GM19025 (cell line): ENCODE data around the gene IQCF2.
"Not testable (repeated sequence)": the region's sequence is repeated elsewhere in the genome, so short reads cannot be mapped to it uniquely, and the experiment has no call there.

Experiments used
- ATAC-seq: cut with Tn5 transposase; IDR thresholded peaks from one replicate; pipeline ENCODE4 v1.9.1; 2021; ENCODE audit warnings: mild to moderate bottlenecking, low read depth, moderate library complexity; ENCODE audit not compliant: unreplicated experiment

Gene IQCF2

DNA sequence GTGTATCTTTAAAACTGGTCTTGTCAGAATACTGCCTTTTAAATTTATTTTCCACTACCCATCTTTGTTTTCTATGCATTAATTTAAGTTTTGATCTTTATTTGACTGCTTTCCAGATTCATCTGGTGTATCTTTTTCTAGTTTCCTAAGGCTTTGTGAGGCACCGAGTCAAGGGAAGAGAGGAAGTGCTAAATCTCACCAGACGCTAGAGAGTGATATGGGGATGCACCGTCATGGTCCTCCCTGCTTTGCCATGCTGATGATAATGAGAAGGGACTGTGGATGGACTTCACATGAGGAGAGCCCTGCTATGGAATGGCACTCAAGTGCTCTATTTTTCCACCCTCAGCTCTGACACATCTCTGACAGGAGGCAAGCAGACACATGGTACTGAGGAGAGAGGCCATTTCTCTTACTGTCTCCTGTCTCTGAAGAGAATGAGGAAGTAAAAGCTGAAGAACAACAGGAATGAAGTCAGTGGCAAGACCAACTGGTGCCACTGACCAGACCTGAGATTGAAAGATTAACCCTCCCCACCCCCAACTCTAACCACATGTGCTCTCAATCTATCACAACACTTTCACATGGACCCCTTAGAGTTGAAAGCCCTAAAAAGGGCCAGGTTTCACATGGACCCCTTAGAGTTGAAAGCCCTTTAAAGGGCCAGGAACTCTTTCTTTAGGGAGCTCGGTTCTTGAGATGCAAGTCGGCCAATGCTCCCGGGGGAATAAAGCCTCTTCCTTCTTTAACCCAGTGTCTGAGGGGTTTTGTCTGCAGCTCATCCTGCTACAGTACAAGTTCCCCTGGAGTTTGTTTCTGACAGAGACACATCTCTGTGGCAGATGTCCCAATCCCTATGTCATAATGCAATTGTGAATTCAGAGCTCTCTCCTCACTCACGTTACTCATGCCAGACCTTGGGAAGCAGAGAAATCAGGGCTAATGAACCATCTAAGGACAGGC, at the start of gene IQCF2:
Gene IQCF2 (plus strand): TSS at position 913 of the 963 bp plus-strand sequence. CDS start 52 bp downstream, outside the sequence.
- no peak for ATAC-seq

DNA sequence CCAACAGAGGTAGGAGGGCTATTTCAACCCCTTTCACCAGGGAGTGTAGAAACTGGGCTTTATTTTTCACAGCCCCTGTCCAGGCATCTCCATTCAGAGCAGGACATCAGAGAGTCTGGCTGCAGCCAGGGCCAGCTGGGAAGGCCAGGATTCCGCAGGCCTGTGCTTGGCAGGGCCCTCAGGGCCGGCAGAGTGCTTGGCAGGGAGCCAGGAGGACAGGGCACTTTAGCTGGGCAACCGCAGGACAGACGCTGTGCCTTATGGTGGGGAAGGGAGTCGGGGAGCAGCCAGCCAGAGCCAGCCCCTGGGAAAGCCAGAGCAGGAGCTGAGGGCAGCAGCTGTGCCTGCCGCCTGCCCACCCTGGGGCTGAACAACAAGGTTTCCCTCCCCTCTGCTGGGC, 47.9 kb upstream of the IQCF2 start:
- ATAC-seq = no peak

DNA sequence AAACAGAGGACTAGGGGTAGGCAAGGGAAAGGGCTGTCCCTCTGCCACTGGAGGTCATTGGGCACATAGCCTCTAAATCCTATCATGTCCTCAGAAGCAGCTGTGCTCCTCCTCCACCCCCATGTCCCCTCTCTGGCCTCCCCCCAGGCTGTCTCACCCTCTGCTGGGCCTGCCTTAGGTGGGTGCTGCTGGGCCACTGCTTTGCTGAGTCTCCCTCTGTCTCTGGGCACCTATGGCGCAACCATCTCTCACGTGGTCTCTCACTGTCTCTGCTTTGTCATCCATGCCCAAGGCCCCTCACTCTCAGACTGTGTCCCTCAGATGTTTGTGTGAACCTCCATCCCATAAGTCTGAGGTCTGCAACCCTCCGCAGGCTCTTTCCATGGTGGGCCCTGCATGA, 47.4 kb upstream of the IQCF2 start:
- ATAC-seq = no peak

DNA sequence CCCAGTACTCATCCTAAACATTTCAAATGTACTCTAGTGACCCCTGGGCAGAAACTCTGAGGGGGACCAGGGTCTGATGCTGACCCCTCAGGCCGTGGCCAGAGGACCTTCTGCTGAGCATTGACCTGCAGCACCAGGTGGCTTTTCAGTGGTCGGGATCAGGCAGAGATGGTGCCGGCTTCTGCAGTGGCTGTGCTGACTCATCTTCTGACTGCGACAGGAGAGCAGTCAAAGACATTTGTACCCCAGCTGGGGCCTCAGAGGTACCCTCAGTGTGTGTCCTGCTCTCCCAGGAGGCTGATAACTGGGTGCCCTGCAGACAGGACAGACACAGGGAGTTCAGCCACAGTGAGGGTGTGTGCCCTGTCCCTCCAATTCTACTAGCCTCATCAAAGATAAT, 45.8 kb upstream of the IQCF2 start:
- ATAC-seq = no peak

DNA sequence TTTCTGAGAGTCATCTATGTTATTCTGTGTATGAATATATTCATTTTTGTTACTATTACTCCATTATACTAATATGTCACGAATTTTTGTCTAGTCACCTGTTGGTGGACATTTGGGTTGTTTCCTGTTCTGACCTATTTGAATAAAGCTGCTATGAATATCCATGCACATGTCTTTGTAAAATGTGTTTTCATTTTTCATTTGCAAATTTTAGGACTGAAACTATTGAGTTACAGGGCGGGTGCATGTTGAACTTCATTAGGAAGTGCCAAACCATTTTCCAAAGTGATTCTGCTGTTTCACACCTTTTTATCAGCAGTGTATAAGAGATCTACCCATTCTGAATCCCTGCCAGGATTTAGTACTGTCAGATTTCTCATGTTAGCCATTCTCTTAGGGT, 44.7 kb upstream of the IQCF2 start:
- ATAC-seq = no peak

DNA sequence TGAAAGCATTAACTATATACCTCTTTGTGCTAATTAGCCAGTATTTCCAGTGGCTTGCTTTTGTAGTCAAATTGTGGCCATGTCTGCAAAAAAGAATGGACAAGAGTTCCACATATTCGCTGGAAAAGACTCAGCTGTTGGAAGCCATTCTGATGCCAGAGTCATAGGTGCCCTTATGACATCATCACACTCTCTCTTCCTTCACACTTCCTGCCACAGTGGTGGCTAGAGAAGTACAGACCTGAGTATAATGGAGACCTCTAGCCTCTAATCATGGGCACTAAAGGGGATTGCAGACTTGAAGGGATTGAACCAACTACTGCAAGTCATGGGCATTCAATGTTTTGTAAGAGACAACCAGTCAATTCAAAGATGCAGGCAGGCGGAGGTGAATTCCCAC, 44.0 kb upstream of the IQCF2 start:
- ATAC-seq = no peak

DNA sequence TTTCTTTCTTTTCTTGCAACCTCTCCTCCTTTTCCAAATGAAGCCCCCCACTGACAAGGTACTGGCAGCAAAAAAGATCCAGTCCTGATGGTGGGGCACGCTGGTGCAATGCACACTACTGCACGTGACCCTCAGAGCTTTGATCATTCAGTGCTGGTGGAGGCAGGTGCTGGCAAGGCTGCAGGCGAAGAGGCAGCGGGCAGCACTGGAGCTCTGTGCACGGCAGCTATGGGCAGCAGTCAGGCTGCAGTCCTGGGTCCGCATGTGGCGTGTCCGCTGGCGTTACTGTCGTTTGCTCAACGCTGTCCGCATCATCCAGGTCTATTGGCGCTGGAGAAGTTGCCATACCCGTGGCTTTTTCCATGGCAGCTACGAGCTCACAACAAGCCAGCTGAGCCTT, 42.3 kb upstream of the IQCF2 start:
- no peak for ATAC-seq

DNA sequence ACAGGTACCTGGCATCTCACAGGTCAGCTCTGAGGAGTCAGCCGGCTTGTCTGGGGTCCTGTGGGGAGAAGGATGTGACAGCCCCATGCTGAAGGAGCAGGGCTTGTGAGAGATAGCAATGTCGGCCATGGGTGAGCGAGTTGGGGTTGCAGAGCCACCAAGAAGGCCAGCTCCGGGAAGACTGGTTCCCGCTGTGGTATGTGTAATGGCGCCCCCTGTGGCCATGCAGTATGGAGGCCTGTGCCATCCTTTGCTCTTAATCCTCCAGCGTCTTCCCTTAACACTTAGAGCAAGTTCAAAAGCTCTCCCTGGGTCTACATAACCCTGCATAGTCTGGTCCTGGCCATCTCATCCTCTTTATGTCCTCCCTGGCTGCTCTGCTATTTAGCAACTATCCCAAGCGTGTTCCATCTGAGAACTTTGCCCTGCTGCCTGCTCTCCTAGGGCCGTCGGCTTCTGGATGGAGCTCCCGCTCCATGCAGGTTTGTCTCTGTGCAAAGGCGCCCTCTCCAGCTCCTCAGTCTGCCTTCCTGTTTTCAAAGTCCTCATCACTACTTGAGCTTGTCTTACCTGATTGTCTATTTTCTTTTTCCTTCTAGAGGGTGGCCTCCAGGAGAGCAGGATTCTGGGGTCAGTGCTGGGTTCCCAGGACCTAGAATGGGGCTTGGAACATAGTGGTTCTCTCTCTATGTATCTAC, 41.6 kb upstream of the IQCF2 start:
- no peak for ATAC-seq

DNA sequence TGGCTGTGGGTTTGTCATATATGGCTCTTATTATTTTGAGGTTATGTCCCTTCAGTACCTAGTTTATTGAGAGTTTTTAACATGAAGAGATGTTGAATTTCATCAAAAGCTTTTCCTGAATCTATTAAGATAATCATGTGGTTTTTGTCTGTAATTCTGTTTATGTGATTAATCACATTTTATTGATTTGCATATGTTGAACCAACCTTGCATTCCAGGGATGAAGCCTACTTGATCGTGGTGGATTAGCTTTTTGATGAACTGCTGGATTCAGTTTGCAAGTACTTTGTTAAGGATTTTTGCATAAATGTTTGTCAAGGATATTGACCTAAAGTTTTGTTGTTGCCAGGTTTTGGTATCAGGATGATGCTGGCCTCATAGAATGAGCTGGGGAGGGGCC, 33.1 kb upstream of the IQCF2 start:
- ATAC-seq = no peak

DNA sequence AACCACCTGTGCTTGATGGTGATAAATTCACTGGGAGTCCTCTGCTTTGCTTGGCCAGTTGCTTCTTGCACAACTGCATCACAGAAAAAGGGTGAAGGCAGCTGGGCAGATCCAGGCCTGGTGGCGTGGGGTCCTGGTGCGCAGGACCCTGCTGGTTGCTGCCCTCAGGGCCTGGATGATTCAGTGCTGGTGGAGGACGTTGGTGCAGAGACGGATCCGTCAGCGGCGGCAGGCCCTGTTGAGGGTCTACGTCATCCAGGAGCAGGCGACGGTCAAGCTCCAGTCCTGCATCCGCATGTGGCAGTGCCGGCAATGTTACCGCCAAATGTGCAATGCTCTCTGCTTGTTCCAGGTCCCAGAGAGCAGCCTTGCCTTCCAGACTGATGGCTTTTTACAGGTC, 31.1 kb upstream of the IQCF2 start:
- no peak for ATAC-seq

DNA sequence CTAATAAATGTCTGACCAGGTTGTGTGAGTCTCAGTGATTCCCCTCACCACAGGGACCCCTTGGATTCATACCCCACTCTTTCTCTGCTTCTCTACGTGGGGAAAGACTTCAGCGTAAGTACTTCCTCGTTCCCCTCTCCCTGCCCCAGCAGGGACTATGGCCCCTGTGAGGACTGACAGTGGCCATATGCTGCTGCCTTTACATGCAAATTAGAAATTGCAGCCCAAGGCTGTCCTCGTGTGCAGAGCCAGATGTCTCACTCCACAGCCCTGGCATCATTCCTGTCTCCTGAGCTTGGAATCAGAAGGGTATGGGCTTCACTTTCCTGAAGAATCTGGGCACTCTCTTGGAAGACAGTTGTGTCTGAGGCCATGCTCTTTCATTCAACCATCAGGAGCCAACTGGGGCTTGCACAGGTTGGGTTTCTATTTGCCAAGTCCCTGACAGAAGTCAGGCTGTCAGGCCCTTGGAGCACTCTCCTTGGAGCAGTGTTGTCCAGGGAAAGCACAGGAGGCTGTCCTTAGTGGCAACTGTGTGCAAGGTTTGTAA, 30.5 kb upstream of the IQCF2 start:
- no peak for ATAC-seq

DNA sequence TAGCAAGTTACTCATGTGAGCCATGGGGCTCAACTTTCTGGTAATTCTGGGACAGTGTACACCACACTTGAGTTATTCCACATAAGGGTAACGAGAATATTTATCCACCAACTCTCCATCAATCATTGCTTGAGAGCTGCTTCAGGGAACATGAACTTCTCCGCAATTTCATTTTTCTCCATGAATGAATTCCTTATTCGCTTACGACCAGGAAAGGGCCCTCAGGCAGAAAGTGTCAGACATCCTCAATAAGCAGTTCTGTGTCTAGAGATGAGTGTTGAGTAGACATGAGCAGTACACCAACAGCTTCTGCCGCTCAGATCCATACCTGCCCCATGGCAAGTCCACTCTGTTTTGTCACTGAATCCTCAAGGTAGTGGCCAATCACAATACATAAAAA, 24.8 kb upstream of the IQCF2 start:
- ATAC-seq = no peak

DNA sequence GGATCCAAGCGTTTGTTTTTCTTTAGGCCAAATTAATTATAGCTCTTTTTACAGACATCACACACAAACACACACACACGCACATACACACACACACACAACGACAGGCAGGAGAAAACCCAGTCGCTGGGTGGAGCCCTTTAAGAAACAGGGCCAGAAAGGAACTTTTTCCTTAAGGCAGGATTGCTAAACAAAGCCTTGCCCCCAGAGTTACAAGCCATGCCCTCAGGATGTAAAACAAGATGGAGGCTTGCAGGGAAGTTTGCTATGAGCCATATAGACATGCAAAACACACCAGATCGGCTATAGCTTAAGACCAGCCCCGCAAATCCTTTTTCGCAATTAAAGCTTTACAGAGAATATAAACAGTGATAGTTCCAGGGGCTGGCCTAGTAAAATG, 16.3 kb upstream of the IQCF2 start:
- ATAC-seq = no peak

DNA sequence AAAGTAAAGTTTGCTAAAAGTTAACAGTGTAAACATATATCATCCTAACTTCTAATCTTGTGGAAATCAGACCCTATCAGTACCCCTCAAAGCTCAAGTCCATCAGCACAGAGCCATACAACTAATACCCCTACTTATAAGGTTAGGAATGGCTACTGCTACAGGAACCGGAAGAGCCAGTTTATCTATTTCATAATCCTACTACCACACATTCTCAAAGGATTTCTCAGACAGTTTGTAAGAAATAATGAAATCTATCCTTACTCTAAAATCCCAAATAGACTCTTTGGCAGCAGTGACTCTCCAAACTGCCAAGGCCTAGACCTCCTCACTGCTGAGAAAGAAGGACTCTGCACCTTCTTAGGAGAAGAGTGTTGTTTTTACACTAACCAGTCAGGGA, 6.0 kb upstream of the IQCF2 start:
- not testable (repeated sequence) for ATAC-seq

DNA sequence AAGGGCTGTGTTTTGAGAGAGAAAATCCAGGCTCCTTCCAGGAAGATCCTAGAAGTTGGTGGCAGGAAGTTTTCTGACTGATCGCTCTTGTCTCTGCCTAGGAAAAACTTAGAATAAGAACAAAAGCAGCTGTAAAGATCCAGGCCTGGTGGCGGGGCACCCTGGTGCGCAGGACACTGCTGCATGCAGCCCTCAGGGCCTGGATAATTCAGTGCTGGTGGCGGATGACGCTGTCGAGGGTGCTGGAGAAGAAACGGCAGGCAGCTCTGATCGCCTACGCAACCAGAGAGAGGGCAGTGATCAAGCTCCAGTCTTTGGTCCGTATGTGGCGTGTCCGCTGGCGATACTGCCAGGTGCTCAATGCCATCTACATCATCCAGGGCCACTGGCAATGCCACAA, 1.5 kb downstream of the IQCF2 start:
- no peak for ATAC-seq

DNA sequence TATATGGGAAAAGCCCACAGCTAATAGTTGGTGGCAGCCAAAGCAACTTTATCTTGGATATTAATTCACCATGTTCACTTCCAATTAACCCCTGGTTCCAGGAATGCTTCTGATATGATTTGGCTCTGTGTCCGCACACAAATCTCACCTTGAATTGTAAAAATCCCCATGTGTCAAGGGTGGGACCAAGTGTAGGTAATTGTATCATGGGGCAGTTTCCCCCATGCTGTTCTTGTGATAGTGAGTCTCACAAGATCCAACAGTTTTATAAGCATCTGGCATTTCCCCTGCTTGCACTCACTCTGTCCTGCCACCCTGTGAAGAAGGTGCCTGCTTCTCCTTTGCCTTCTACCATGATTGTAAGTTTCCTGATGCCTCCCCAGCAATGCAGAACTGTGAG, 7.5 kb downstream of the IQCF2 start:
- ATAC-seq = not testable (repeated sequence)

DNA sequence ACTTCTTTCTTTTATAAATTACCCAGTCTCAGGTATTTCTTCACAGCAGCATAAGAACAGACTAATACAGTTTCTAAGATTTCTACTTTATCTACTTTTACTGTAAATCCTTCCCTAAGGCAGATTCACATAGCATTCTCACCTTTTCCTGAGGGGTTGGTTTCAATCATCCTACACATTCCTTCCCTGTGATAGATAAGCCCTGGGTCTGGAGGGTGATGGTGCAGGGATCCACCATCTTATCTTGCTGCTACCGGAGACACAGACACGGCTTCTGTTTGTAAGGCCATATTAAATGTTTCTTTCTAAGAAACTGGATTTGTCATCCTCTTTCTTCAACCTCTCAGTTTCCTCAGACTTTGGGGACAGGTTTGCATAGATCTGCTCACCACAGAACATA, 7.9 kb downstream of the IQCF2 start:
- ATAC-seq = no peak

DNA sequence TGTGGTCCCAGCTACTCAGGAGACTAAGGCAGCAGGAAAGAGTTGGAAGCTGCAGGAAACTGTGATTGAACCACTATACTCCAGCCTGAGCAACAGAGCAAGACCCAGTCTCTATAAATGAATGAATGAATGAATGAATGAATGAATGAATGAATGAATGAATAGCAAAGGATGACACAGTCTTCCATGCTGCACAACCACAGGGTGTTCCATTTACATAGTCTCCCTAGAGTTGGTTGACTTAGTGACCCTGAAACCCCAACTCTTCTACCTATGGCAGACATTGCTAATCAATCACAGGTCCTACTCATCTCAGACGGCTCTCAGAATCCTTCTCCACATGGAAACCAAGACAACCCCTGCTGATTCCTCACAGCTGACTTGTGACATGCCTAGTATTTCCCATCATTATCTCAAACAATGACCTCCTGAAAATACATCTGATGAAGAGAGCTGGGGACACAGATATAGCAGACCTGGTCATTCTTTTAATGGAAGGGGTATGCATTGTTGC, 11.9 kb downstream of the IQCF2 start:
- no peak for ATAC-seq

DNA sequence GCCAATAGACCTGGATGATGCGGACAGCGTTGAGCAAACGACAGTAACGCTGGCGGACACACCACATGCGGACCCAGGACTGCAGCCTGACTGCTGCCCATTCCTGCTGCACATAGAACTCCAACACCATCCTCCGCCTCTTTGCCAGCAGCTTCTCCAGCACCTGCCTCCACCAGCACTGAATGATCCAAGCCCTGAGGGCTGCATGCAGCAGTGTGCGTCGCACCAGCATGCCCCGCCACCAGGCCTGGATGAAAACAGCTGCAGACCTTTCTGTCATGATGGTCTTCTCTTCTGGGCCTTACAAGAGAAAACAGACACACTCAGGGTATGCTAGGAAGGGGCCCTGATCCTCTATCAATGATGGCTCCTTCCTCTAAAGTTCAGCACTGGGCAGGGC, 12.5 kb downstream of the IQCF2 start:
- no peak for ATAC-seq

DNA sequence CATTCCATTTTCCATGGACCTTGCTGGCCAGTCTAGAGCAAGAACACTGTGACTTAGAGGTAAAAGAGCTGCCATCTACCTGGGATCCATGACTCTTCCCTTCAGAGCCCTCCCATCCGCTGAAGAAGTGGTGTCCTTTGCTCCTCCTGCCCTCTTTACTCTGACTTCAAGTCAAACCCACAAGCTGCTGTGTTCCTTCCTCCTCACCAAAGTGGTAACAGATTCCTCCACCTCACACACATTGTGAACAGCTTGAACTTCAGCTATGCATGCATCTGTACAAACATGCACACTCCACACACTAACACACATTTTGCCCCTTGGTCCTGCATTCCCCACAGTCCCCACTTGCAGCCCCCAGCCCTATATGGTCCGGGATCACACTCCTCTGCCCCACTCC, 13.0 kb downstream of the IQCF2 start:
- ATAC-seq = no peak

DNA sequence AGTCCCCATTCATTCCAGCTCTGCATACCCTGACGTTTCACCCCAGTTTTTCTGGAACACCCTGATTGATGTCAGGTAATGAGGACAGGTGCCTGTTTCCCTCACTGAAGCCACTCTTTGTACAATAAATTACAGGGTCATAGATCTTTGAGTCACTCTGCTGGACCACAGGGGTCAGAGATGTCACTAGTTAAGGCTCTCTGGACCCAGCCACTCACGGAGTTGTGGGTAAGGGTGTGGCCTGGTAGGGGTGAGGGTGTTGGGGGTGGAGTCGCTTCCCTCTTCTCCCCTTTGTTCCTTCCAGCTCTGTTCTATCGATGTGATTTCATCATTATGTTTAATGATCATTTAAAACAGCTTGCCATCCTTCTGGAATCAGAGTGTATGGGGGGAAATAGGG, 13.5 kb downstream of the IQCF2 start:
- ATAC-seq = no peak
